Activated CD8-positive, alpha-beta memory T cell treated with anti-CD3 and anti-CD28 coated beads for 36 hours (primary cell): ENCODE data around the gene GDE1. TPM values are rescaled to one million over a fixed set of nuclear protein-coding genes. Genes with fewer than 3 reads are reported as not detected.
"Not testable (repeated sequence)": the region's sequence is repeated elsewhere in the genome, so short reads cannot be mapped to it uniquely, and the experiment has no call there.

Source experiments
- CTCF ChIA-PET: fragments of 350-600 bp; sonication (Branson Sonifier 250); formaldehyde crosslinking; loops from one replicate; lab custom pipeline; 2021; ENCODE audit warnings: antibody characterized with exemption; lab: Charles Lee
- POLR2A ChIA-PET: fragments of 350-600 bp; sonication (Branson Sonifier 250); formaldehyde crosslinking; loops from one replicate; lab custom pipeline; 2021; ENCODE audit warnings: antibody characterized with exemption; lab: Charles Lee
- total RNA-seq, 2 experiments: library from RNA; stranded (reverse); gene quantifications; one replicate each; pipeline ENCODE4 v1.2.3, GENCODE V29; 2021

The GDE1 gene
- 10 to 100 TPM; 28.4 to 28.6 TPM for total RNA-seq

GRCh38 chr16:19521471-19522396 is at the start of gene GDE1:
GDE1 (minus strand) TSS chr16:19522098; CDS start chr16:19521964, 134 bp downstream.
- POLR2A ChIA-PET: interaction anchor here (0.6 kb wide), 1 partner anchor 16 kb away, joined by 9 read pairs; no protein-coding TSS in a partner anchor
- CTCF ChIA-PET: interaction anchor here (1.0 kb wide), 1 partner anchor 35 kb away, joined by 3 read pairs; no protein-coding TSS in a partner anchor

DNA sequence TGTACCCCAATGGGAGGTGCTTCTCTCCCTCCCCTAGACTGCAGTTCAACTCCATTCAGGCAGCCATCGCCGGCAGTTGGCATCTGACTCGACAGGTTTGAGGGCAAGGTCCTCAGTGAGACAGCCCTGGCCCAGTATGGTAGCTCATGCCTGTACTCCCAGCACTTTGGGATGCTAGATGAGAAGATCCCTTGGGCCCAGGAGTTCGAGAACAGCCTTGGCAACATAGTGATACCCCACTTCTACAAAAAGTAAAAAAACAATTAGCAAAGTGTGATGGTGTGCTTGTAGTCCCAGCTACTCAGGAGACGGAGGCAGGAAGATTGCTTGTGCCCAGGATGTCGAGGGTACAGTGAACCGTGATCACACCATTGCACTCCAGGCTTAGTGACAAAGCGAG is 45.7 kb upstream of the GDE1 start:
- POLR2A ChIA-PET: no interaction called here
- CTCF ChIA-PET: interaction anchor here (0.7 to 0.8 kb wide), 2 partner anchors 340 to 1288 kb away, joined by 4 read pairs; no protein-coding TSS in a partner anchor

- CTCF ChIA-PET: no interaction called here
- POLR2A ChIA-PET: no interaction called here
Observed at GRCh38 chr16:19566362-19566761, 44.5 kb upstream of the GDE1 start.

GRCh38 chr16:19563377-19563776 is 41.5 kb upstream of the GDE1 start:
- POLR2A ChIA-PET: interaction anchor here (0.6 kb wide), 1 partner anchor 1108 kb away, joined by 4 read pairs; no protein-coding TSS in a partner anchor
- CTCF ChIA-PET: interaction anchor here (0.6 kb wide), 1 partner anchor 56 kb away, joined by 3 read pairs; no protein-coding TSS in a partner anchor

- ChIA-PET POLR2A (interaction anchor here (0.7 kb wide), 1 partner anchor 351 kb away, joined by 3 read pairs; no protein-coding TSS in a partner anchor), CTCF (interaction anchor here (0.7 kb wide), 1 partner anchor 9 kb away, joined by 4 read pairs; no protein-coding TSS in a partner anchor)
Observed at GRCh38 chr16:19560078-19560477, 38.2 kb upstream of the GDE1 start.

GRCh38 chr16:19559242-19559910 is 37.5 kb upstream of the GDE1 start:
- POLR2A ChIA-PET: interaction anchor here (0.7 kb wide), 1 partner anchor 352 kb away, joined by 3 read pairs; no protein-coding TSS in a partner anchor

GRCh38 chr16:19555938-19556771 is 34.3 kb upstream of the GDE1 start:
- CTCF ChIA-PET: interaction anchor here (0.6 to 3.7 kb wide), 8 partner anchors 20 to 489 kb away, joined by 3 to 15 read pairs (median 4); partner anchors contain the start of genes CCP110, COQ7, GDE1 and GPRC5B

More at GRCh38 chr16:19559242-19559910, 37.5 kb upstream of the GDE1 start:
- CTCF ChIA-PET: interaction anchor here (0.7 to 1.0 kb wide), 3 partner anchors 10 to 473 kb away, joined by 3 to 4 read pairs (median 3); no protein-coding TSS in a partner anchor

GRCh38 chr16:19555186-19555937 is 33.5 kb upstream of the GDE1 start, which contains the start of gene VPS35L:
VPS35L (plus strand) TSS chr16:19555703; CDS start chr16:19555730, 27 bp downstream.
- ChIA-PET CTCF (interaction anchor here (0.6 to 3.7 kb wide), 9 partner anchors 9 to 488 kb away, joined by 3 to 15 read pairs (median 3); partner anchors contain the start of genes CCP110, COQ7 and GPRC5B), POLR2A (interaction anchor here (1.0 to 2.2 kb wide), 3 partner anchors 10 to 766 kb away, joined by 3 to 14 read pairs (median 4); partner anchors contain the start of gene CCP110)

More at GRCh38 chr16:19555938-19556771, 34.3 kb upstream of the GDE1 start:
- POLR2A ChIA-PET: interaction anchor here (0.7 to 2.2 kb wide), 3 partner anchors 31 to 767 kb away, joined by 3 to 14 read pairs (median 4); partner anchors contain the start of genes CCP110, IQCK and KNOP1

DNA sequence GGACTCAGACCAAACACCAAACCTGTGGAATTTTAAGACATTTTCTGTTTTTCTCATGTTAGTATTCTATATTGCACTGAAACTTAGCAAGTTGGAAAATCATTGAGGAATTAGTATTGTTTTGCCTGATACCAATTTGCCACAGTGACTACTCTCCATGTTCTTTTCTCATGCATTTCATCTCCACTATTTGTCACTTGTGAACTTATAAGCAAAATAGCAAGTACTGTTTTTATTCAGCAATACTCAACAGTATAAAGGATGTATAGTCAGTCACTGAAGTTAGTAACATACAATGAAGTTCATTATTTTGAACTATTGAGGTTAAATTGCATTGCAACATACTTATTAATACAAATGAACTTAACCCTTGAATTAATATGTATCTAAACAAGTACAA is 27.8 kb upstream of the GDE1 start:
- CTCF ChIA-PET: no interaction called here
- POLR2A ChIA-PET: no interaction called here

DNA sequence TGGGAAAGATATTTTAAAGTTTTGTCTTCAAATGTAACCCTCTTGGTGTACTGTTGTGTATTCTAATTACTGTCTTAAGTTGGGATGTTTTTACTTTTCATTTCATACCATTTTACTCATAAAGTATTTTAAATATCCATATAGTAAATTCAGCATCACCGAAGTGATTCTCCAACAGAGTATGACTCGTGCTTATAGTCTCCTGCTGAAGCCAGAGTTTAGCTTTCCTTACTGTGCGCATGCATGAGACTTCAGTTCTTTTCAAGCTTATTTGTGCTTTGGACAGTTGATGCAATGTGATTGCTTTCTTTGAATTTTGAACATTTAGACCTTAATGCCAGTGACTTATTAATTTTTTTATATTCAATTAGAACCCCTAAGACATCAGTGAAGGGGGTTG is 26.2 kb upstream of the GDE1 start:
- POLR2A ChIA-PET: no interaction called here
- CTCF ChIA-PET: interaction anchor here (1.0 to 1.1 kb wide), 2 partner anchors 11 to 14 kb away, joined by 3 read pairs; no protein-coding TSS in a partner anchor

DNA sequence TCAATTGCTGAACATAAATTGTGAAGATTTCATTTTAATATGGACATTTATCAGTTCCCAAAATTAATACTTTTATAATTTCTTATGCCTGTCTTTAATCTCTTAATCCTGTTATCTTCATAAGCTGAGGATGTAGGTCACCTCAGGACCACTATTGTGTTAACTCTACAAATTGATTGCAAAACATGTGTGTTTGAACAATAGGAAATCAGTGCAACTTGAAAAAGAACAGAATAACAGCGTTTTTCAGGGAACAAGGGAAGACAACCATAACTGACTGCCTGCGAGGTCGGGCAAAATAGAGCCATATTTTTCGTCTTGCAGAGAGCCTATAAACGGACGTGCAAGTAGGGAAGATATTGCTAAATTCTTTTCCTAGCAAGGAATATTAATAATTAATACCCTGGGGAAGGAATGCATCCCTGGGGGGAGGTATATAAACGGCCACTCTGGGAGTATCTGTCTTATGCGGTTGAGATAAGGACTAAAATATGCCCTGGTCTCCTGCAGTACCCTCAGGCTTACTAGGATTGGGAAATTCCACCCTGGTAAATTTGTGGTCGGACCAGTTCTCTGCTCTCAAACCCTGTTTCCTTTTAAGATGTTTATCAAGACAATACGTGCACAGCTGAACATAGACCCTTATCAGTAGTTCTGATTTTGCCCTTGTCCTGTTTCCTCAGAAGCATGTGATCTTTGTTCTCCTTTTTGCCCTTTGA is 21.5 kb upstream of the GDE1 start:
- CTCF ChIA-PET, POLR2A ChIA-PET: not testable (repeated sequence)

- CTCF ChIA-PET: no interaction called here
Observed at GRCh38 chr16:19542138-19542821, 20.4 kb upstream of the GDE1 start.

DNA sequence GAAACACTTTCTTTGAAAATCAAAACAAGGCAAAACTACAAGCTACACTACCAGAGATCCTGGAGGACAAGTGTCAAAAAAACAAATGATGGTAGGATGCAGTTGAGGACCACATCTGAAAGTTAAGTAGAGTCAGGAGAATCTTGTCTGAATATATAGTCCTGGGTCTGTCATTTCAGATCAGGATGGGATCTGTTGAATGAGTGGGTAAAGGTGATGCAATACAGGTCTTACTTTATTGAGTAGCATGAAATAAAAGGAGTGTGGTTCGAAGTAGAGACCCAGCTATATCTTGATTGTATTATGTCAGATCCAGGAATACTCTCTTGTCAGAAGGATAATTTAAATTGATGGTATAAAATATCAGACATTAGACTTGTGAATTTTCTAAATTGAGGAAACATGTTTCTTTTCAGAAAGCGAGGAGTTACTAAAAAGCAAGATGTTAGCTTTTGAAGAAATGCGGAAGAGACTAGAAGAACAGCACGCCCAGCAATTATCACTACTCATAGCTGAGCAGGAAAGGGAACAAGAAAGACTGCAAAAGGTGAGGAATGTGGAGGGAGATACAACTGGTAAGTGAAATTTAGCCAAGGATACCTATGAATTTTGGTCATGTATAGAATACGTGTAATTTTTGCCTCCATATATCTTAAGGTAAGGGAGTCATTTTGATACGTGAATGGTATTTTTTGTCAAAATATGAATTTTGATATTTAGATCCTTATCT is 18.5 kb upstream of the GDE1 start:
- POLR2A ChIA-PET: interaction anchor here (0.6 kb wide), 1 partner anchor 53 kb away, joined by 3 read pairs; no protein-coding TSS in a partner anchor
- CTCF ChIA-PET: no interaction called here

More at GRCh38 chr16:19542138-19542821, 20.4 kb upstream of the GDE1 start:
- POLR2A ChIA-PET: no interaction called here

- POLR2A ChIA-PET: no interaction called here
- CTCF ChIA-PET: no interaction called here
Observed at GRCh38 chr16:19532601-19533000, 10.7 kb upstream of the GDE1 start.

- CTCF ChIA-PET: no interaction called here
- POLR2A ChIA-PET: no interaction called here
Observed at GRCh38 chr16:19528666-19529065, 6.8 kb upstream of the GDE1 start.
